Sigmoid colon (tissue), 7 donors: ENCODE measurements around the gene CNTN1. TPM values are rescaled to one million over a fixed set of nuclear protein-coding genes. Genes with fewer than 3 reads are reported as not detected.

Experiments used
- DNase-seq: peaks from one replicate; pipeline ENCODE4 v3.0.0-alpha.2; 2019
- H3K27ac ChIP-seq, 4 donors: fragments of 200-600 bp; sonication (generic); one replicate each; pipeline ENCODE4 v1.5.1; 2016 to 2019; ENCODE audit warnings: mild to moderate bottlenecking in 1 of 4
- H3K27me3 ChIP-seq, 3 donors: fragments of 200-600 bp; sonication (generic); one replicate each; pipeline ENCODE4 v1.5.1; 2019; ENCODE audit warnings: mild to moderate bottlenecking in 1 of 3
- H3K36me3 ChIP-seq, 4 donors: fragments of 200-600 bp; sonication (generic); one replicate each; pipeline ENCODE4 v1.5.1; 2016 to 2019
- H3K4me1 ChIP-seq, 4 donors: fragments of 200-600 bp; sonication (generic); one replicate each; pipeline ENCODE4 v1.5.1; 2017 to 2019
- H3K4me3 ChIP-seq, 4 donors: fragments of 200-600 bp; sonication (generic); one replicate each; pipeline ENCODE4 v1.5.1; 2017 to 2019; ENCODE audit warnings: mild to moderate bottlenecking in 2 of 4, moderate library complexity in 1 of 4
- H3K9me3 ChIP-seq, 4 donors: fragments of 200-600 bp in 3 of 4; sonication (generic) in 3 of 4; one replicate each; pipeline versions ENCODE4 v1.5.1 to v1.6.1; 2013 to 2019
- EP300 ChIP-seq, 4 donors: sonication (generic); formaldehyde crosslinking; IDR thresholded peaks; one replicate each; pipeline ENCODE4 v1.6.1; 2017; ENCODE audit warnings: antibody characterized with exemption in 4 of 4
- POLR2A ChIP-seq, 2 donors: fragments of 450-650 bp; IDR thresholded peaks; one replicate each; pipeline ENCODE4 v1.6.1; 2016; ENCODE audit warnings: antibody characterized with exemption in 2 of 2, mild to moderate bottlenecking in 2 of 2, moderate library complexity in 2 of 2
- POLR2AphosphoS5 ChIP-seq, 4 donors: sonication (generic); formaldehyde crosslinking; IDR thresholded peaks; one replicate each; pipeline ENCODE4 v1.6.1; 2017; ENCODE audit warnings: antibody characterized with exemption in 4 of 4
- WGBS, 2 donors: extraction: QIAGEN DNeasy Blood & Tissue Kit; methylation state at CpG; one replicate each; pipeline ENCODE4 v1.1.7; 2013; 5-methylcytosine and 5-hydroxymethylcytosine counted together
- intact Hi-C: fragments of 100-400 bp; cut with DNase I; formaldehyde crosslinking; loops from one replicate; pipeline ENCODE4 v1.15.1; 2023
- polyA plus RNA-seq, 3 donors: library from polyadenylated mRNA; stranded (reverse); fragments of 200-250 nt; gene quantifications; one replicate each; pipeline ENCODE4 v1.2.3, GENCODE V29; 2013
- total RNA-seq, 4 donors: library from RNA; depleted of rRNA; stranded (reverse); fragments of >200 nt; gene quantifications; one replicate each; pipeline ENCODE4 v1.1.0, GENCODE V29; 2016
- TF ChIP-seq, protein P1 (sequence below), 4 experiments: fragments of 450-650 bp in 3 of 4; fragments of 200-600 bp in 1 of 4; IDR thresholded peaks; one replicate each; pipeline ENCODE4 v1.5.1; 2016 to 2019; ENCODE audit warnings: antibody characterized with exemption in 4 of 4, mild to moderate bottlenecking in 3 of 4, moderate library complexity in 2 of 4
- donor health status: healthy with polysubstance abuse.
- donor health status: Bipolar disorder and iron deficiency.
- donor health status: healthy.

The CNTN1 gene
- total and polyA plus RNA-seq, 7 donors = 0.46 to 23.2 (median 5.9) TPM

DNA sequence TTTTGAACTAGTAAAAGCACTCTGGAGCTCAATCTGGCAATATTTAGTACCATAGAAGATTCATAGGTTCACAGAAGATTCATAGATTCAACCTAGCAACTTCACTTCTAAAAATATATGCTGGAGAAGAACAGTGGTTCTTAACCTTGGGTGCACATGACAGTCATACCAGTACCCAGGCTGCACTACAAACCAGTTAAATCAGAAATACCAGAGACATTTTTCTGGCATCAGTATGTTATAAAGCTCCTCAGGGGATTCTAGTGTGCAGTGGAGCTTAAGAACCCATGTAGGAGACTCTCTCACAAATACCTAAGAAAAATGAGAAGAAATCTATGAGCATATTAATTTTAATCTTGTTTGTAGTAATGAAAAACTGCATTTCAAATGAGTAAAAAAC lies 46.6 kb downstream of the CNTN1 start:
- no peaks in the 10 kb centered on the region for H3K36me3 ChIP-seq
- H3K27me3 ChIP-seq = no peaks in the 10 kb centered on the region
- no peaks in the 10 kb centered on the region for H3K9me3 ChIP-seq
- H3K4me3 ChIP-seq = no peak overlapping the region
- TF ChIP-seq EP300 (IDR thresholded peaks at IDR 0.05) (no peak), POLR2A (IDR thresholded peaks at IDR 0.05) (no peak)
- DNase-seq = no peak
- intact Hi-C loops = no loop called here
- H3K27ac ChIP-seq = no peak overlapping the region
- H3K4me1 ChIP-seq = no peaks in the 10 kb centered on the region

DNA sequence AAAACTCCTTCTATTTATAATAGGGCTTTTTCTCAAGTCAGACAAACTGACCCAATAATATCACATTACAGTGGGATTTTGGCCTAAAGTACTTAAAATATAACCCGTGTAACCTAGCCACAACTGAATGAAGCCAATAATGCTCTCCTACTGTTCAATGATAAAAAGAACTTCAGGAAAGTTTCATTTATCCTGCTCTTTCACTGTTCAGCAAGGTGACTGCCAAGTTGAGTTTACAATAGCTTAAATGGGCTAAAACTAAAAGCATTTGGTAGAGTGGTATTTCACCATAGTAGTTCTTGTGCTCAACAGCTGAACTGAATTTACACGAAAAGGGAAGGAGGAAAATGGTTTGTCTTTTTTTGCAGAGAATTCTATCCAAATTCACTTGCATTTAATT lies 49.8 kb downstream of the CNTN1 start:
- H3K27ac ChIP-seq = no peak overlapping the region
- 76 to 86% methylated on average over 2 of the region's 2 CpGs for WGBS, 2 donors
- intact Hi-C loops = no loop called here

DNA sequence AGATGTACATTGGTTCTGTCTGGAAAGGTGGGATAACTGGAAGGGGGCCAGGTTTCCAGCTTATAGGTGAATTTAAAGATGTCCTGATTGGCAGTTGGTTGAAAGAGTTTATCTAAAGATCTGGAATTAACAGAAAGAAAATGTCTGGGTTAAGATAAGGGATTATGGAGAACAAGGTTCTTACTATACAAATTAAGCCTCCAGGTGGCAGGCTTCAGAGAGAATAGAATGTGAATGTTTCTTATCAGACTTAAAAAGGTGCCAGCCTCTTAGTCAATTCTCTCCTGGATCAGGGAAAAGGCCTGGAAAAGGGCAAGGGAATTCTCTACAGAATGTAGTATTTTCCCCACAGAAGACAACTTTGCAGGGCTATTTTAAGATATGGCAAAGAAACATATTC lies 53.1 kb downstream of the CNTN1 start:
- Histone ChIP-seq H3K9me3 (no peaks in the 10 kb centered on the region), H3K4me1 (no peaks in the 10 kb centered on the region), H3K36me3 (no peaks in the 10 kb centered on the region), H3K27ac (no peak overlapping the region), H3K4me3 (no peak overlapping the region), H3K27me3 (no peaks in the 10 kb centered on the region)
- no peak for DNase-seq
- TF ChIP-seq EP300 (IDR thresholded peaks at IDR 0.05) = no peak
- no peak for TF ChIP-seq POLR2AphosphoS5 (IDR thresholded peaks at IDR 0.05)
- TF ChIP-seq, protein P1, sequence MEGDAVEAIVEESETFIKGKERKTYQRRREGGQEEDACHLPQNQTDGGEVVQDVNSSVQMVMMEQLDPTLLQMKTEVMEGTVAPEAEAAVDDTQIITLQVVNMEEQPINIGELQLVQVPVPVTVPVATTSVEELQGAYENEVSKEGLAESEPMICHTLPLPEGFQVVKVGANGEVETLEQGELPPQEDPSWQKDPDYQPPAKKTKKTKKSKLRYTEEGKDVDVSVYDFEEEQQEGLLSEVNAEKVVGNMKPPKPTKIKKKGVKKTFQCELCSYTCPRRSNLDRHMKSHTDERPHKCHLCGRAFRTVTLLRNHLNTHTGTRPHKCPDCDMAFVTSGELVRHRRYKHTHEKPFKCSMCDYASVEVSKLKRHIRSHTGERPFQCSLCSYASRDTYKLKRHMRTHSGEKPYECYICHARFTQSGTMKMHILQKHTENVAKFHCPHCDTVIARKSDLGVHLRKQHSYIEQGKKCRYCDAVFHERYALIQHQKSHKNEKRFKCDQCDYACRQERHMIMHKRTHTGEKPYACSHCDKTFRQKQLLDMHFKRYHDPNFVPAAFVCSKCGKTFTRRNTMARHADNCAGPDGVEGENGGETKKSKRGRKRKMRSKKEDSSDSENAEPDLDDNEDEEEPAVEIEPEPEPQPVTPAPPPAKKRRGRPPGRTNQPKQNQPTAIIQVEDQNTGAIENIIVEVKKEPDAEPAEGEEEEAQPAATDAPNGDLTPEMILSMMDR (IDR thresholded peaks at IDR 0.05) = no peak
- no peak for TF ChIP-seq POLR2A (IDR thresholded peaks at IDR 0.05)
- intact Hi-C loops = no loop called here

More for the DNA sequence above, 49.8 kb downstream of the CNTN1 start:
- TF ChIP-seq POLR2AphosphoS5 (IDR thresholded peaks at IDR 0.05) (no peak), EP300 (IDR thresholded peaks at IDR 0.05) (no peak), POLR2A (IDR thresholded peaks at IDR 0.05) (no peak)
- TF ChIP-seq, protein P1 (IDR thresholded peaks at IDR 0.05) = no peak
- no peak for DNase-seq
- H3K4me1 ChIP-seq = no peaks in the 10 kb centered on the region
- no peaks in the 10 kb centered on the region for H3K27me3 ChIP-seq
- H3K36me3 ChIP-seq = no peaks in the 10 kb centered on the region
- H3K9me3 ChIP-seq = no peaks in the 10 kb centered on the region
- no peak overlapping the region for H3K4me3 ChIP-seq

DNA sequence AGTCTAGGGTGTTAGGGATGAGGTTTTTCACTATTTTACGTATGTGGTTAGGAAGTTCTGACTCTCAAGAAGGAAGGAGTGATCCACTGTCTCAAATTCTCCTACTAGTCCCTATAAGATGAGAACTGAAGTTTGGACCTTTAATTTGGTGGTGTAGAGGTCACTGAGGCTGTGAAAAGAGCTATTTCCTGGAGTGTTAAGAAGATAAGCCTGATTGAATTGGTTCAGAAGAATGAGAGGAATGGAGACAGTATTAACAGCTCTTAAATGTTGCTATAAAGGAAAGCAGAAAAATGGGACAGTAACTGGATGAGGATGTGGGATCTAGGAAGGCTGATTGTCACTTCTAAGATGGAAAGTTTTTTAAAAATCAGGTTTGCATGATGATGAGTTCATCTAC lies 57.6 kb downstream of the CNTN1 start:
- no peak overlapping the region for H3K4me3 ChIP-seq
- no peak overlapping the region for H3K27ac ChIP-seq
- H3K27me3 ChIP-seq = no peaks in the 10 kb centered on the region
- no peaks in the 10 kb centered on the region for H3K36me3 ChIP-seq
- 63 to 78% methylated on average over 1 of the region's 1 CpG for WGBS, 2 donors
- no peaks in the 10 kb centered on the region for H3K4me1 ChIP-seq
- no peaks in the 10 kb centered on the region for H3K9me3 ChIP-seq
- intact Hi-C loops = no loop called here
- TF ChIP-seq, protein P1 (IDR thresholded peaks at IDR 0.05) = no peak
- TF ChIP-seq POLR2A (IDR thresholded peaks at IDR 0.05) (no peak), EP300 (IDR thresholded peaks at IDR 0.05) (no peak), POLR2AphosphoS5 (IDR thresholded peaks at IDR 0.05) (no peak)
- DNase-seq = no peak

DNA sequence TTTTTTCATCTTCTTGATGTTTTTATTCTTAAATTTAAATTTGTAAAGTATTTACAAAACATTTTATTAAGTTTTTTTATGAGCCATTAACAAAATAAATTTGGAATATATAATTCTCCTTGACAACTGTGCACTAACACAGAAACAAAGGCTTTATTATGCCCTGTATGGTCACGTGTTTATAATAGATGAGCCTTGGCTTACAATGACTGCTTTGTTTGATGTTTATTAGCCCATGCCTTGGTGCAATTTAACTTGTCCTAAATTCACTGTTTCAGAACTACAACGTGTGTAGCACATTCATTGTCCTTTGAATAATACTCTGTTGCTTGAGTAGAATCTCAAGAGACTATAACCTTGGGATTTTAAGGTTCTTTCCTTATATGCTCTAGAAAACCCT lies 59.8 kb downstream of the CNTN1 start:
- Histone ChIP-seq H3K27ac (no peak overlapping the region), H3K9me3 (peaks cover 0 to 3% (median 0%) of the 10 kb centered on the region in 4 donors), H3K4me1 (no peaks in the 10 kb centered on the region), H3K4me3 (no peak overlapping the region), H3K36me3 (no peaks in the 10 kb centered on the region), H3K27me3 (no peaks in the 10 kb centered on the region)
- intact Hi-C loops = no loop called here
- DNase-seq = no peak
- TF ChIP-seq EP300 (IDR thresholded peaks at IDR 0.05) (no peak), POLR2A (IDR thresholded peaks at IDR 0.05) (no peak), POLR2AphosphoS5 (IDR thresholded peaks at IDR 0.05) (no peak)
- TF ChIP-seq, protein P1 (IDR thresholded peaks at IDR 0.05) = no peak
- WGBS, 2 donors = 6 to 37% methylated on average over 2 of the region's 2 CpGs
